Neural crest cell (in vitro differentiated cells): ENCODE measurements around the gene ARHGEF6. TPM values are rescaled to one million over a fixed set of nuclear protein-coding genes. Genes with fewer than 3 reads are reported as not detected.
A peak's percentile ranks its signal among the peaks of the same experiment; 100 is the strongest.

ENCODE experiments used
- DNase-seq: peaks from one replicate; pipeline ENCODE4 v3.0.0; 2021; ENCODE audit warnings: low read depth, mixed read lengths, low spot score
- H3K27ac Mint-ChIP-seq: one replicate; pipeline ENCODE4 v1.8.0; 2021; ENCODE audit warnings: mild to moderate bottlenecking, mixed read lengths; ENCODE audit not compliant: unreplicated experiment
- H3K27me3 Mint-ChIP-seq: 2 replicates; pipeline ENCODE4 v1.8.0; 2021; ENCODE audit warnings: low read depth, mild to moderate bottlenecking, mixed read lengths
- H3K36me3 Mint-ChIP-seq: 2 replicates; pipeline ENCODE4 v1.8.0; 2021; ENCODE audit warnings: low read depth, mild to moderate bottlenecking, mixed read lengths
- H3K4me1 Mint-ChIP-seq: 2 replicates; pipeline ENCODE4 v1.8.0; 2021; ENCODE audit warnings: mixed read lengths
- H3K4me3 Mint-ChIP-seq: one replicate; pipeline ENCODE4 v1.8.0; 2021; ENCODE audit warnings: mild to moderate bottlenecking, mixed read lengths
- H3K9me3 Mint-ChIP-seq: 2 replicates; pipeline ENCODE4 v1.8.0; 2021; ENCODE audit warnings: mixed read lengths
- CTCF ChIP-seq: fragments of 200-600 bp; sonication (generic); conservative IDR thresholded peaks from 2 replicates; pipeline ENCODE4 v1.5.0; 2021; ENCODE audit warnings: antibody characterized with exemption, mild to moderate bottlenecking
- total RNA-seq: library from RNA; stranded (reverse); gene quantifications from 2 replicates; pipeline ENCODE4 v1.2.1, GENCODE V29; 2021

The ARHGEF6 gene
- total RNA-seq, 1 donor from 2014 or later: 2.7 TPM

- Mint-ChIP-seq H3K27ac (no peak overlapping the region), H3K4me1 (peaks cover 8% of the 10 kb centered on the region), H3K4me3 (no peak overlapping the region), H3K27me3 (no peaks in the 10 kb centered on the region), H3K9me3 (peaks cover 9% of the 10 kb centered on the region), H3K36me3 (peaks cover 3% of the 10 kb centered on the region)
- DNase-seq: no peak
- TF ChIP-seq CTCF: no peak
These were observed 109.6 kb downstream of the ARHGEF6 start for GRCh38 chrX:136671006-136671610.

GRCh38 chrX:136667446-136668168 lies 113.1 kb downstream of the ARHGEF6 start:
- Mint-ChIP-seq H3K9me3 (peaks cover 19% of the 10 kb centered on the region), H3K27me3 (no peaks in the 10 kb centered on the region), H3K4me1 (peaks cover 8% of the 10 kb centered on the region), H3K36me3 (peaks cover 9% of the 10 kb centered on the region), H3K4me3 (no peak overlapping the region), H3K27ac (no peak overlapping the region)
- TF ChIP-seq CTCF: no peak
- no peak for DNase-seq

- no peaks in the 10 kb centered on the region for H3K27me3 Mint-ChIP-seq
- peaks cover 9% of the 10 kb centered on the region for H3K36me3 Mint-ChIP-seq
- TF ChIP-seq CTCF: no peak
- no peak overlapping the region for H3K4me3 Mint-ChIP-seq
- H3K4me1 Mint-ChIP-seq: peaks cover 11% of the 10 kb centered on the region
- peaks cover 19% of the 10 kb centered on the region for H3K9me3 Mint-ChIP-seq
- no peak overlapping the region for H3K27ac Mint-ChIP-seq
- no peak for DNase-seq
These were observed 114.6 kb downstream of the ARHGEF6 start for GRCh38 chrX:136666088-136666487.

- DNase-seq: no peak
- no peaks in the 10 kb centered on the region for H3K27me3 Mint-ChIP-seq
- peaks cover 17% of the 10 kb centered on the region for H3K9me3 Mint-ChIP-seq
- peak overlapping the region; percentile 1 for H3K27ac Mint-ChIP-seq
- H3K4me1 Mint-ChIP-seq: peaks cover 14% of the 10 kb centered on the region
- no peak for TF ChIP-seq CTCF
- H3K4me3 Mint-ChIP-seq: no peak overlapping the region
- H3K36me3 Mint-ChIP-seq: peaks cover 9% of the 10 kb centered on the region
These were observed 115.4 kb downstream of the ARHGEF6 start for GRCh38 chrX:136665258-136665900.

GRCh38 chrX:136662976-136663375 lies 117.8 kb downstream of the ARHGEF6 start:
- no peak overlapping the region for H3K27ac Mint-ChIP-seq
- TF ChIP-seq CTCF: no peak
- H3K27me3 Mint-ChIP-seq: no peaks in the 10 kb centered on the region
- peaks cover 6% of the 10 kb centered on the region for H3K36me3 Mint-ChIP-seq
- no peak for DNase-seq
- peaks cover 14% of the 10 kb centered on the region for H3K9me3 Mint-ChIP-seq
- H3K4me3 Mint-ChIP-seq: no peak overlapping the region
- H3K4me1 Mint-ChIP-seq: peaks cover 10% of the 10 kb centered on the region
